ENCODE results near the gene ERCC2. TPM values are rescaled to one million over a fixed set of nuclear protein-coding genes. Genes with fewer than 3 reads are reported as not detected.

ERCC2 gene
- total RNA-seq, 1 donor from 2014 or later, result 44.7 TPM

GRCh38 chr19:45352471-45352870 is 17.9 kb downstream of the ERCC2 start:
- no peaks in the 10 kb centered on the region for H3K27me3 ChIP-seq (ENCODE audit: insufficient read depth, low read length)
- Mint-ChIP-seq H3K4me3 (ENCODE audit: unreplicated experiment) (no peak overlapping the region), H3K4me1 (ENCODE audit: low read depth, unreplicated experiment) (no peaks in the 10 kb centered on the region), H3K27me3 (ENCODE audit: low read depth, unreplicated experiment) (no peaks in the 10 kb centered on the region), H3K27ac (ENCODE audit: unreplicated experiment) (no peak overlapping the region), H3K36me3 (ENCODE audit: low read depth, unreplicated experiment) (peaks cover 36% of the 10 kb centered on the region), H3K9me3 (ENCODE audit: unreplicated experiment) (no peaks in the 10 kb centered on the region)
- H3K79me2 ChIP-seq (ENCODE audit: insufficient read depth, low read length), result no peaks in the 10 kb centered on the region
- H3K9ac ChIP-seq (ENCODE audit: low read length), result no peak overlapping the region
- FAIRE-seq (no peak), DNase-seq (ENCODE audit: low read depth) (no peak)
- H3K36me3 ChIP-seq (ENCODE audit: insufficient read depth, low read length), result peaks cover 17% of the 10 kb centered on the region
- no peak overlapping the region for H2AFZ ChIP-seq (ENCODE audit: low read depth, low read length)
- H3K9me3 ChIP-seq (ENCODE audit: insufficient read depth, low read depth, low read length), result peaks cover 2% of the 10 kb centered on the region
- no peak overlapping the region for H3K4me3 ChIP-seq (ENCODE audit: insufficient read depth, low read depth, low read length)
- TF ChIP-seq EZH2 (IDR thresholded peaks at IDR 0.05; ENCODE audit: insufficient read depth, low read length), result no peak
- TF ChIP-seq CTCF (IDR thresholded peaks at IDR 0.05; ENCODE audit: insufficient read depth, low read depth, low read length), result no peak
- no peak overlapping the region for H3K27ac ChIP-seq (ENCODE audit: low read depth, low read length)
- no peak overlapping the region for H3K4me2 ChIP-seq (ENCODE audit: low read length)
- H4K20me1 ChIP-seq (ENCODE audit: insufficient read depth, low read length), result peaks cover 24% of the 10 kb centered on the region
- no peaks in the 10 kb centered on the region for H3K4me1 ChIP-seq (ENCODE audit: insufficient read depth, low read length)

GRCh38 chr19:45352062-45352461 is 18.3 kb downstream of the ERCC2 start:
- H3K27me3 Mint-ChIP-seq (ENCODE audit: low read depth, unreplicated experiment), result no peaks in the 10 kb centered on the region
- peaks cover 34% of the 10 kb centered on the region for H3K36me3 Mint-ChIP-seq (ENCODE audit: low read depth, unreplicated experiment)
- H4K20me1 ChIP-seq (ENCODE audit: insufficient read depth, low read length), result peaks cover 22% of the 10 kb centered on the region
- H3K4me2 ChIP-seq (ENCODE audit: low read length), result no peak overlapping the region
- peaks cover 2% of the 10 kb centered on the region for H3K9me3 ChIP-seq (ENCODE audit: insufficient read depth, low read depth, low read length)
- H3K4me1 ChIP-seq (ENCODE audit: insufficient read depth, low read length), result no peaks in the 10 kb centered on the region
- no peak overlapping the region for H2AFZ ChIP-seq (ENCODE audit: low read depth, low read length)
- H3K4me3 Mint-ChIP-seq (ENCODE audit: unreplicated experiment), result no peak overlapping the region
- DNase-seq (ENCODE audit: low read depth), result no peak
- H3K4me1 Mint-ChIP-seq (ENCODE audit: low read depth, unreplicated experiment), result no peaks in the 10 kb centered on the region
- no peak overlapping the region for H3K4me3 ChIP-seq (ENCODE audit: insufficient read depth, low read depth, low read length)
- FAIRE-seq, result no peak
- H3K9me3 Mint-ChIP-seq (ENCODE audit: unreplicated experiment), result no peaks in the 10 kb centered on the region
- H3K27ac Mint-ChIP-seq (ENCODE audit: unreplicated experiment), result no peak overlapping the region
- H3K36me3 ChIP-seq (ENCODE audit: insufficient read depth, low read length), result peaks cover 17% of the 10 kb centered on the region
- H3K9ac ChIP-seq (ENCODE audit: low read length), result no peak overlapping the region
- no peaks in the 10 kb centered on the region for H3K79me2 ChIP-seq (ENCODE audit: insufficient read depth, low read length)
- H3K27ac ChIP-seq (ENCODE audit: low read depth, low read length), result no peak overlapping the region
- no peak for TF ChIP-seq CTCF (IDR thresholded peaks at IDR 0.05; ENCODE audit: insufficient read depth, low read depth, low read length)
- TF ChIP-seq EZH2 (IDR thresholded peaks at IDR 0.05; ENCODE audit: insufficient read depth, low read length), result no peak
- no peaks in the 10 kb centered on the region for H3K27me3 ChIP-seq (ENCODE audit: insufficient read depth, low read length)

GRCh38 chr19:45351401-45351952 is 18.9 kb downstream of the ERCC2 start:
- H3K4me1 ChIP-seq (ENCODE audit: insufficient read depth, low read length), result no peaks in the 10 kb centered on the region
- no peaks in the 10 kb centered on the region for H3K79me2 ChIP-seq (ENCODE audit: insufficient read depth, low read length)
- H3K27ac ChIP-seq (ENCODE audit: low read depth, low read length), result no peak overlapping the region
- no peak overlapping the region for H3K4me2 ChIP-seq (ENCODE audit: low read length)
- H3K4me3 ChIP-seq (ENCODE audit: insufficient read depth, low read depth, low read length), result no peak overlapping the region
- H3K27ac Mint-ChIP-seq (ENCODE audit: unreplicated experiment), result no peak overlapping the region
- peaks cover 17% of the 10 kb centered on the region for H3K36me3 ChIP-seq (ENCODE audit: insufficient read depth, low read length)
- H3K27me3 Mint-ChIP-seq (ENCODE audit: low read depth, unreplicated experiment), result no peaks in the 10 kb centered on the region
- no peak overlapping the region for H2AFZ ChIP-seq (ENCODE audit: low read depth, low read length)
- no peak for FAIRE-seq
- TF ChIP-seq EZH2 (IDR thresholded peaks at IDR 0.05; ENCODE audit: insufficient read depth, low read length), result no peak
- no peak for TF ChIP-seq CTCF (IDR thresholded peaks at IDR 0.05; ENCODE audit: insufficient read depth, low read depth, low read length)
- peaks cover 31% of the 10 kb centered on the region for H3K36me3 Mint-ChIP-seq (ENCODE audit: low read depth, unreplicated experiment)
- no peaks in the 10 kb centered on the region for H3K4me1 Mint-ChIP-seq (ENCODE audit: low read depth, unreplicated experiment)
- H3K9me3 Mint-ChIP-seq (ENCODE audit: unreplicated experiment), result no peaks in the 10 kb centered on the region
- H3K9me3 ChIP-seq (ENCODE audit: insufficient read depth, low read depth, low read length), result peaks cover 2% of the 10 kb centered on the region
- H3K9ac ChIP-seq (ENCODE audit: low read length), result no peak overlapping the region
- no peaks in the 10 kb centered on the region for H3K27me3 ChIP-seq (ENCODE audit: insufficient read depth, low read length)
- H3K4me3 Mint-ChIP-seq (ENCODE audit: unreplicated experiment), result no peak overlapping the region
- peaks cover 22% of the 10 kb centered on the region for H4K20me1 ChIP-seq (ENCODE audit: insufficient read depth, low read length)
- DNase-seq (ENCODE audit: low read depth), result no peak
